HG03280 (cell line): ENCODE results near the gene SMYD5.

Experiments used
- ATAC-seq: cut with Tn5 transposase; IDR thresholded peaks from one replicate; pipeline ENCODE4 v1.9.1; 2021; ENCODE audit warnings: mild to moderate bottlenecking, moderate library complexity; ENCODE audit not compliant: unreplicated experiment

SMYD5 gene

GRCh38 chr2:73235315-73236028 lies 21.4 kb downstream of the SMYD5 start:
- no peak for ATAC-seq

- ATAC-seq: no peak
Observed at GRCh38 chr2:73237168-73237567, 23.1 kb downstream of the SMYD5 start.

GRCh38 chr2:73238149-73238548 lies 24.1 kb downstream of the SMYD5 start:
- ATAC-seq: no peak

GRCh38 chr2:73238976-73239375 lies 24.9 kb downstream of the SMYD5 start:
- no peak for ATAC-seq

GRCh38 chr2:73239776-73240175 lies 25.7 kb downstream of the SMYD5 start:
- ATAC-seq: no peak

- ATAC-seq: no peak
Observed at GRCh38 chr2:73243884-73244570, 30.0 kb downstream of the SMYD5 start.

GRCh38 chr2:73244580-73244979 lies 30.5 kb downstream of the SMYD5 start:
- ATAC-seq: no peak

- ATAC-seq: no peak
Observed at GRCh38 chr2:73246850-73247249, 32.8 kb downstream of the SMYD5 start.

- ATAC-seq: no peak
Observed at GRCh38 chr2:73249636-73250035, 35.6 kb downstream of the SMYD5 start.

- ATAC-seq: no peak
Observed at GRCh38 chr2:73250872-73251846, 37.1 kb downstream of the SMYD5 start.

GRCh38 chr2:73252238-73253027 lies 38.4 kb downstream of the SMYD5 start:
- no peak for ATAC-seq

- no peak for ATAC-seq
Observed at GRCh38 chr2:73253400-73253799, 39.4 kb downstream of the SMYD5 start.

- ATAC-seq: no peak
Observed at GRCh38 chr2:73253901-73254300, 39.9 kb downstream of the SMYD5 start.

GRCh38 chr2:73254343-73255006 lies 40.4 kb downstream of the SMYD5 start:
- no peak for ATAC-seq

GRCh38 chr2:73255007-73255644 lies 41.1 kb downstream of the SMYD5 start:
- ATAC-seq: no peak

- no peak for ATAC-seq
Observed at GRCh38 chr2:73255907-73256617, 42.0 kb downstream of the SMYD5 start.

GRCh38 chr2:73256618-73256922 lies 42.5 kb downstream of the SMYD5 start:
- ATAC-seq: no peak

- ATAC-seq: no peak
Observed at GRCh38 chr2:73257021-73257420, 43.0 kb downstream of the SMYD5 start.
